HepG2 (cell line): Measurements from ENCODE around the gene RNF13. TPM values are rescaled to one million over a fixed set of nuclear protein-coding genes. Genes with fewer than 3 reads are reported as not detected.

ENCODE experiments used
- FOXP4 ChIP-seq: sonication (generic); formaldehyde crosslinking; IDR thresholded peaks from 2 replicates; pipeline ENCODE4 v1.4.0; 2020; ENCODE audit warnings: missing genetic modification reagents
- HNRNPLL ChIP-seq: fragments of 200-400 bp; formaldehyde crosslinking; IDR thresholded peaks from 2 replicates; pipeline ENCODE4 v1.6.1; 2017; ENCODE audit warnings: mild to moderate bottlenecking, low read depth, low read length; ENCODE audit not compliant: poor library complexity, severe bottlenecking
- IRX3 ChIP-seq: sonication (generic); formaldehyde crosslinking; IDR thresholded peaks from 2 replicates; pipeline ENCODE4 v1.8.1; 2023; ENCODE audit warnings: mild to moderate bottlenecking, low read depth, missing genetic modification reagents, borderline replicate concordance
- MAX ChIP-seq: IDR thresholded peaks from 2 replicates; pipeline ENCODE4 v1.6.1; 2012; ENCODE audit warnings: inconsistent platforms
- MLXIP ChIP-seq: sonication (generic); formaldehyde crosslinking; IDR thresholded peaks from 2 replicates; pipeline ENCODE4 v1.9.0; 2021; ENCODE audit warnings: missing genetic modification reagents, borderline replicate concordance
- NFYB ChIP-seq: sonication (generic); formaldehyde crosslinking; IDR thresholded peaks from 2 replicates; pipeline ENCODE4 v1.4.0; 2020; ENCODE audit warnings: missing genetic modification reagents
- NR2F6 ChIP-seq, 2 experiments: IDR thresholded peaks; 2 replicates each; pipeline ENCODE4 v1.6.1; 2016; ENCODE audit warnings: antibody characterized with exemption in 1 of 2, mild to moderate bottlenecking in 1 of 2
- POGK ChIP-seq: sonication (generic); formaldehyde crosslinking; conservative IDR thresholded peaks from 2 replicates; pipeline ENCODE4 v1.8.0; 2022; ENCODE audit warnings: mild to moderate bottlenecking, moderate library complexity, missing genetic modification reagents
- ZBTB1 ChIP-seq: sonication (generic); formaldehyde crosslinking; IDR thresholded peaks from 2 replicates; pipeline ENCODE4 v1.4.0; 2020; ENCODE audit warnings: missing genetic modification reagents, borderline replicate concordance
- ZFP36 ChIP-seq: fragments of 150-350 bp; IDR thresholded peaks from 2 replicates; pipeline ENCODE4 v1.6.1; 2018; ENCODE audit warnings: borderline replicate concordance, low read length, low read depth; ENCODE audit not compliant: partially characterized antibody
- ZFP36L2 ChIP-seq: sonication (generic); formaldehyde crosslinking; IDR thresholded peaks from 2 replicates; pipeline ENCODE4 v1.4.0; 2020; ENCODE audit warnings: missing genetic modification reagents
- ZHX1 ChIP-seq: sonication (generic); formaldehyde crosslinking; IDR thresholded peaks from 2 replicates; pipeline ENCODE4 v1.8.1; 2022; ENCODE audit warnings: low read depth, mild to moderate bottlenecking, missing genetic modification reagents
- ZNF12 ChIP-seq: sonication (generic); formaldehyde crosslinking; IDR thresholded peaks from 2 replicates; pipeline ENCODE4 v1.5.0; 2020; ENCODE audit warnings: missing genetic modification reagents
- ZNF275 ChIP-seq: sonication (generic); formaldehyde crosslinking; IDR thresholded peaks from 2 replicates; pipeline ENCODE4 v1.8.0; 2022; ENCODE audit warnings: missing genetic modification reagents, mild to moderate bottlenecking, inconsistent platforms, borderline replicate concordance
- ZNF577 ChIP-seq: sonication (generic); formaldehyde crosslinking; IDR thresholded peaks from 2 replicates; pipeline ENCODE4 v1.4.0; 2020; ENCODE audit warnings: mild to moderate bottlenecking, low read depth, missing genetic modification reagents, borderline replicate concordance
- ZNF83 ChIP-seq: sonication (generic); formaldehyde crosslinking; IDR thresholded peaks from 2 replicates; pipeline ENCODE4 v1.4.0; 2020; ENCODE audit warnings: missing genetic modification reagents, mild to moderate bottlenecking, borderline replicate concordance
- polyA plus RNA-seq, 8 experiments: library from polyadenylated mRNA; depleted of rRNA in 3 of 8; stranded (reverse) in 7 of 8; unstranded in 1 of 8; fragments of >200 nt; fragmentation: Illumina TruSeq in 4 of 8; extraction: Trizol in 4 of 8; gene quantifications; 2 replicates each; pipeline versions ENCODE4 v1.2.1 to v1.2.3, GENCODE V29; 2011 to 2016; ENCODE audit warnings: low read depth in 4 of 8, missing spikeins in 1 of 8, mixed read lengths in 1 of 8; ENCODE audit not compliant: insufficient read depth in 1 of 8
- total RNA-seq, 5 experiments: library from RNA; depleted of rRNA; stranded (reverse); fragments of >200 nt; fragmentation: Illumina TruSeq; extraction: Trizol; gene quantifications; 2 replicates each; pipeline ENCODE4 v1.2.3, GENCODE V29; 2016; ENCODE audit warnings: low read depth in 1 of 5

RNF13 gene
- total and polyA plus RNA-seq, 2 of the 13 experiments (the other 11 are each of a cell fraction or from before 2014, with no cell fraction given), result 39.8 to 46.0 TPM

- no peak for TF ChIP-seq FOXP4 (CRISPR knock-in tag)
- no peak for TF ChIP-seq ZBTB1 (CRISPR knock-in tag)
- TF ChIP-seq HNRNPLL, result peak; percentile 72
- TF ChIP-seq NR2F6 (IDR thresholded peaks at IDR 0.05), result no peak
- TF ChIP-seq NR2F6 (CRISPR knock-in tag; IDR thresholded peaks at IDR 0.05), result no peak
- no peak for TF ChIP-seq ZFP36L2 (CRISPR knock-in tag)
- TF ChIP-seq ZNF577 (CRISPR knock-in tag), result no peak
- TF ChIP-seq NFYB, result no peak
- 0 out of 2 replicates have a peak, but pooled peaks have one; percentile 40 for TF ChIP-seq ZNF275 (CRISPR knock-in tag)
- TF ChIP-seq ZNF12, result no peak
- TF ChIP-seq ZFP36, result no peak
- no peak for TF ChIP-seq MAX
- TF ChIP-seq MLXIP (CRISPR knock-in tag), result no peak
- TF ChIP-seq ZNF83 (CRISPR knock-in tag), result no peak
- 0 out of 2 replicates have a peak, but pooled peaks have one; percentile 9 for TF ChIP-seq ZHX1 (CRISPR knock-in tag)
- TF ChIP-seq IRX3 (CRISPR knock-in tag), result no peak
- TF ChIP-seq POGK (CRISPR knock-in tag), result peak; percentile 5; the same call in 1 of the 2 replicates
Measured at GRCh38 chr3:149971403-149972075, 158.5 kb downstream of the RNF13 start (continued).
